SU-DHL-6 (cell line): ENCODE measurements around the gene MAPK11.

Source experiments
- H2AFZ ChIP-seq: fragments of 200-600 bp; sonication (generic); 2 replicates; pipeline ENCODE4 v1.6.1; 2014; ENCODE audit warnings: low read depth, mild to moderate bottlenecking, moderate library complexity, mixed read lengths, antibody characterized with exemption, low read length; ENCODE audit not compliant: severe bottlenecking
- H3F3A ChIP-seq: fragments of 200-600 bp; shearing (Covaris generic); 2 replicates; pipeline ENCODE4 v1.6.0; 2016; ENCODE audit warnings: antibody characterized with exemption, mild to moderate bottlenecking; ENCODE audit not compliant: insufficient read depth
- H3K27ac ChIP-seq: fragments of 200-600 bp; sonication (generic); 2 replicates; pipeline ENCODE4 v1.5.1; 2016; ENCODE audit warnings: low read depth, mild to moderate bottlenecking, low read length, moderate library complexity, mixed read lengths
- H3K27me3 ChIP-seq: fragments of 200-600 bp; sonication (generic), shearing (Covaris generic); 2 replicates; pipeline ENCODE4 v1.6.0; 2014; ENCODE audit warnings: mild to moderate bottlenecking, low read length
- H3K36me3 ChIP-seq: fragments of 200-600 bp; sonication (generic); 2 replicates; pipeline ENCODE4 v1.6.1; 2014; ENCODE audit warnings: mild to moderate bottlenecking, low read length, mixed read lengths
- H3K4me2 ChIP-seq: fragments of 300-600, 200-600 bp; shearing (Covaris generic), sonication (generic); 2 replicates; pipeline ENCODE4 v1.6.0; 2014; ENCODE audit warnings: low read length, low read depth, mild to moderate bottlenecking; ENCODE audit not compliant: poor library complexity, severe bottlenecking
- H3K4me3 ChIP-seq: fragments of 200-600 bp; sonication (generic); 2 replicates; pipeline ENCODE4 v1.5.1; 2014; ENCODE audit warnings: antibody characterized with exemption, low read length, mild to moderate bottlenecking, mixed read lengths; ENCODE audit not compliant: insufficient read depth, poor library complexity, severe bottlenecking
- H3K79me2 ChIP-seq: fragments of 200-600 bp; sonication (generic); 2 replicates; pipeline ENCODE4 v1.6.1; 2014; ENCODE audit warnings: mild to moderate bottlenecking, low read length, moderate library complexity; ENCODE audit not compliant: insufficient read depth
- H3K9ac ChIP-seq: fragments of 200-600 bp; sonication (generic); 2 replicates; pipeline ENCODE4 v1.7.0; 2014; ENCODE audit warnings: mild to moderate bottlenecking, low read length
- H3K9me2 ChIP-seq: fragments of 200-600 bp; sonication (generic); replicated peaks from 2 replicates; pipeline ENCODE4 v1.6.1; 2014; ENCODE audit warnings: low read length; ENCODE audit not compliant: insufficient read depth
- H3K9me3 ChIP-seq: fragments of 200-600 bp; sonication (generic); 2 replicates; pipeline ENCODE4 v1.6.1; 2014; ENCODE audit warnings: low read length, mixed read lengths; ENCODE audit not compliant: insufficient read depth
- H4K20me1 ChIP-seq: fragments of 200-600 bp; sonication (generic); 2 replicates; pipeline ENCODE4 v1.6.1; 2014; ENCODE audit warnings: low read depth, mild to moderate bottlenecking, antibody characterized with exemption, low read length, moderate library complexity, mixed read lengths
- EZH2phosphoT487 ChIP-seq: fragments of 200-600 bp; sonication (generic), shearing (Covaris generic); conservative IDR thresholded peaks from 2 replicates; pipeline ENCODE4 v1.6.1; 2018; ENCODE audit warnings: mild to moderate bottlenecking, antibody characterized with exemption, low read length, moderate library complexity, mixed read lengths
- TF ChIP-seq, protein P1 (sequence below): fragments of 200-600 bp; sonication (generic); IDR thresholded peaks from one replicate; pipeline ENCODE4 v1.5.1; 2017; ENCODE audit warnings: antibody characterized with exemption, mild to moderate bottlenecking, low read length, moderate library complexity; ENCODE audit not compliant: insufficient read depth, poor library complexity, severe bottlenecking

Gene MAPK11

DNA sequence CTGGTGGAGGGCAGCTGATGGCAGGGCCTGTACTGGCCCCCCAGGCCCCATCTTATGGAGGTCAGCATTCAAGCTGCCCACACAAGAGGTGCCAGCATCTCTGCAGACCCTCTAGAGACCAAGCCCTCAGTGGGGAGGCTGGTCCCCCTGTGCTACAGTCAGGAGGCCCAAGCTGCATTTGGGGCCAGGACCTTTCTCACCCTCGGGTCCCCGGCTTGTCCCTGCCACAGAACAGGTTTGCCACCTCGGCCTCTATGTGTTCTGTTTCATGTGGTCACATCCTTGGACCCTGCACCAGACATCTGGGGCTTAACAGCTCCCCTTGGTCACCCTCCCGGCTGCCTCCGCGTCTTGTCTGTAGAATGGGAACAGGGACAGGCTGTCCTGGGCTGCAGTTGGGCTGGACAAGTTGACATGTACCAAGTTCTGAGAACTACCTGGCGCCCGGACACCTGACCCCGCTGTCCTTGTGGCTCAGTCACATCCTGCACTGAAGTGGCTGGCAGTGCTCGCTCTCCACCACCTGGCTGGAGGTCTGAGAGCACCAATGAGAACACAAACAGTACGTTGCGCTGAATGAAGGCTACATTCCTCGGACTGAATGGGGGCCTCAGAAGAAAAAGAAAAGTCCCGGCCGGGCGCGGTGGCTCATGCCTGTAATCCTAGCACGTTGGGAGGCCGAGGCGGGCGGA is 40.0 kb upstream of the MAPK11 start:
- Histone ChIP-seq H2AFZ (no peak overlapping the region), H3K27me3 (no peaks in the 10 kb centered on the region), H3K4me2 (no peak overlapping the region), H3K9me2 (no peaks in the 10 kb centered on the region), H3K9ac (no peak overlapping the region), H3K4me3 (no peak overlapping the region), H3K27ac (no peak overlapping the region), H3K36me3 (no peaks in the 10 kb centered on the region), H3K9me3 (no peaks in the 10 kb centered on the region), H3K79me2 (no peaks in the 10 kb centered on the region), H3F3A (peaks cover 20% of the 10 kb centered on the region), H4K20me1 (no peaks in the 10 kb centered on the region)
- no peak for TF ChIP-seq EZH2phosphoT487
- TF ChIP-seq, protein P1, sequence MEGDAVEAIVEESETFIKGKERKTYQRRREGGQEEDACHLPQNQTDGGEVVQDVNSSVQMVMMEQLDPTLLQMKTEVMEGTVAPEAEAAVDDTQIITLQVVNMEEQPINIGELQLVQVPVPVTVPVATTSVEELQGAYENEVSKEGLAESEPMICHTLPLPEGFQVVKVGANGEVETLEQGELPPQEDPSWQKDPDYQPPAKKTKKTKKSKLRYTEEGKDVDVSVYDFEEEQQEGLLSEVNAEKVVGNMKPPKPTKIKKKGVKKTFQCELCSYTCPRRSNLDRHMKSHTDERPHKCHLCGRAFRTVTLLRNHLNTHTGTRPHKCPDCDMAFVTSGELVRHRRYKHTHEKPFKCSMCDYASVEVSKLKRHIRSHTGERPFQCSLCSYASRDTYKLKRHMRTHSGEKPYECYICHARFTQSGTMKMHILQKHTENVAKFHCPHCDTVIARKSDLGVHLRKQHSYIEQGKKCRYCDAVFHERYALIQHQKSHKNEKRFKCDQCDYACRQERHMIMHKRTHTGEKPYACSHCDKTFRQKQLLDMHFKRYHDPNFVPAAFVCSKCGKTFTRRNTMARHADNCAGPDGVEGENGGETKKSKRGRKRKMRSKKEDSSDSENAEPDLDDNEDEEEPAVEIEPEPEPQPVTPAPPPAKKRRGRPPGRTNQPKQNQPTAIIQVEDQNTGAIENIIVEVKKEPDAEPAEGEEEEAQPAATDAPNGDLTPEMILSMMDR: no peak

DNA sequence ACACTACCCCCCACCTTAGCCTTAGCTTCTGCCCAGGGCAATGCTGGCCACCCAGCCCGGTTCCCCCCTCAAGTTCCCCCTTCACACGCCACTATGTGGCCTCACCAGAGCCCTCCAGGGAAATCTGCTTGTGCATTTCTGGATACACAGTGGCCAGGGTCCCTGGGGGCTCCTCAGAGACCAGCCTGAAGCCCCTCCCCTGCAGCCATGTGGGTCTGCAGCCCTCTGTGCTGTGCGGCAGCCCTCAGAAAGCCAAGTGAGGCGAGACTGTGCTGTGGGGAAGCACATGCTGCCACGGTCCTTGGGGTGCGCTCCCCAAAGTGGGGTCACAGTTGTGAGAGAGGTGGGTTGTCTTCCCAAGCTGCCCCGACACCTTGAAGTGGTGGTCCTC is 39.4 kb upstream of the MAPK11 start:
- no peak overlapping the region for H2AFZ ChIP-seq
- H3K9ac ChIP-seq: no peak overlapping the region
- no peaks in the 10 kb centered on the region for H3K27me3 ChIP-seq
- H3K9me2 ChIP-seq: no peaks in the 10 kb centered on the region
- no peak overlapping the region for H3K4me3 ChIP-seq
- H4K20me1 ChIP-seq: no peaks in the 10 kb centered on the region
- TF ChIP-seq, protein P1: no peak
- no peak for TF ChIP-seq EZH2phosphoT487
- peaks cover 22% of the 10 kb centered on the region; the same call in 1 of the 2 replicates for H3F3A ChIP-seq
- H3K9me3 ChIP-seq: no peaks in the 10 kb centered on the region
- H3K79me2 ChIP-seq: no peaks in the 10 kb centered on the region
- no peak overlapping the region for H3K27ac ChIP-seq
- no peaks in the 10 kb centered on the region for H3K36me3 ChIP-seq
- H3K4me2 ChIP-seq: no peak overlapping the region

DNA sequence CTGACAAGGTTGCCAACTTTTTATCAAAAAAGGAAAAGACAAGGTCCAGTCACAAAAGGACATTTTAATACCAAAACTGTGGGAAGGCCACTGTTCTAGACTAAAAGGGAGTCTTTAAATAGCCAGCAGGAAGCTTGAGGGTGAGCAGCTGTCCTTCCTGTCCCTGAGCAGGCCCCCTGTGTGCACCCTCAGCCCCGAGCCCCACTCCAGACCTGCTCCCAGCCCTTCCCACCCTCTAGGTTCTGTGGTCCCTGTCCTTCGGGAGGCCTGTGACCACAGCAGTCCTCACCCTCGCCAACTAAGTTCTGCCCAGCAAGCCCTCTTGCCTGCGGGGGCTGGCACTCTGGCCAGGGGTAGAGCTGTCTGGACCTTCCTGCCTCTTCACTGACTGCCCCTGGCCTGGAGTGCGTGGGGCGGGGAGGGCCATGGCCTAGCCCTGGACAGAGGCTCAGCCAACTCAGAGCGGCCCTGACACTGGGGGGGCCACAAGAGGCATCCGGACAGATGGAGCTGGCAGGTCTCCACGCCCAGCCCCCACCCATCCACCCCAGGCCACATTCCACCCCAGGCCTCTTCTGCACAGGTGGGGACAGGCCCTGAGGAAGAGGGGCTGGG is 38.9 kb upstream of the MAPK11 start:
- peaks cover 24% of the 10 kb centered on the region; the same call in 1 of the 2 replicates for H3F3A ChIP-seq
- H2AFZ ChIP-seq: no peak overlapping the region
- no peaks in the 10 kb centered on the region for H3K79me2 ChIP-seq
- peak overlapping the region; percentile 23 for H3K27ac ChIP-seq
- TF ChIP-seq EZH2phosphoT487: no peak
- TF ChIP-seq, protein P1: no peak
- H4K20me1 ChIP-seq: no peaks in the 10 kb centered on the region
- no peaks in the 10 kb centered on the region for H3K9me3 ChIP-seq
- no peaks in the 10 kb centered on the region for H3K36me3 ChIP-seq
- no peak overlapping the region for H3K4me2 ChIP-seq
- no peak overlapping the region for H3K9ac ChIP-seq
- H3K27me3 ChIP-seq: no peaks in the 10 kb centered on the region
- no peaks in the 10 kb centered on the region for H3K9me2 ChIP-seq
- H3K4me3 ChIP-seq: no peak overlapping the region
